Measurements from ENCODE around the gene NQO2. TPM values are rescaled to one million over a fixed set of nuclear protein-coding genes. Genes with fewer than 3 reads are reported as not detected.

Gene NQO2, protein sequence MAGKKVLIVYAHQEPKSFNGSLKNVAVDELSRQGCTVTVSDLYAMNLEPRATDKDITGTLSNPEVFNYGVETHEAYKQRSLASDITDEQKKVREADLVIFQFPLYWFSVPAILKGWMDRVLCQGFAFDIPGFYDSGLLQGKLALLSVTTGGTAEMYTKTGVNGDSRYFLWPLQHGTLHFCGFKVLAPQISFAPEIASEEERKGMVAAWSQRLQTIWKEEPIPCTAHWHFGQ
- total RNA-seq (ENCODE audit: unreplicated experiment): 28.1 TPM
- long read RNA-seq, full-length matches to known transcripts: 16 of 29 reads
- long read RNA-seq, partial matches to known transcripts: 0 of 29 reads
- long read RNA-seq, other reads (novel, unspliced or antisense): 13 of 29 reads

GRCh38 chr6:2999618-3000557 lies at the start of gene NQO2:
Gene NQO2 (plus strand): TSS chr6:2999894. CDS start chr6:3006553, 6,659 bp downstream.
- H3K27me3 Mint-ChIP-seq (ENCODE audit: unreplicated experiment): peaks cover 4% of the 10 kb centered on the region
- H3K9me3 Mint-ChIP-seq (ENCODE audit: unreplicated experiment): no peaks in the 10 kb centered on the region
- TF ChIP-seq, protein P1, sequence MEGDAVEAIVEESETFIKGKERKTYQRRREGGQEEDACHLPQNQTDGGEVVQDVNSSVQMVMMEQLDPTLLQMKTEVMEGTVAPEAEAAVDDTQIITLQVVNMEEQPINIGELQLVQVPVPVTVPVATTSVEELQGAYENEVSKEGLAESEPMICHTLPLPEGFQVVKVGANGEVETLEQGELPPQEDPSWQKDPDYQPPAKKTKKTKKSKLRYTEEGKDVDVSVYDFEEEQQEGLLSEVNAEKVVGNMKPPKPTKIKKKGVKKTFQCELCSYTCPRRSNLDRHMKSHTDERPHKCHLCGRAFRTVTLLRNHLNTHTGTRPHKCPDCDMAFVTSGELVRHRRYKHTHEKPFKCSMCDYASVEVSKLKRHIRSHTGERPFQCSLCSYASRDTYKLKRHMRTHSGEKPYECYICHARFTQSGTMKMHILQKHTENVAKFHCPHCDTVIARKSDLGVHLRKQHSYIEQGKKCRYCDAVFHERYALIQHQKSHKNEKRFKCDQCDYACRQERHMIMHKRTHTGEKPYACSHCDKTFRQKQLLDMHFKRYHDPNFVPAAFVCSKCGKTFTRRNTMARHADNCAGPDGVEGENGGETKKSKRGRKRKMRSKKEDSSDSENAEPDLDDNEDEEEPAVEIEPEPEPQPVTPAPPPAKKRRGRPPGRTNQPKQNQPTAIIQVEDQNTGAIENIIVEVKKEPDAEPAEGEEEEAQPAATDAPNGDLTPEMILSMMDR (IDR thresholded peaks at IDR 0.05; ENCODE audit: partially characterized antibody, unreplicated experiment): no peak
- H3K27ac Mint-ChIP-seq (ENCODE audit: unreplicated experiment): peak within 1 kb of the TSS; percentile 82
- H3K36me3 Mint-ChIP-seq (ENCODE audit: unreplicated experiment): no peaks in the 10 kb centered on the region
- H3K4me3 Mint-ChIP-seq (ENCODE audit: unreplicated experiment): peak within 1 kb of the TSS; percentile 94
- peak; percentile 97 for DNase-seq
- no peaks in the 10 kb centered on the region for H3K4me1 Mint-ChIP-seq (ENCODE audit: low read depth, unreplicated experiment)

DNA sequence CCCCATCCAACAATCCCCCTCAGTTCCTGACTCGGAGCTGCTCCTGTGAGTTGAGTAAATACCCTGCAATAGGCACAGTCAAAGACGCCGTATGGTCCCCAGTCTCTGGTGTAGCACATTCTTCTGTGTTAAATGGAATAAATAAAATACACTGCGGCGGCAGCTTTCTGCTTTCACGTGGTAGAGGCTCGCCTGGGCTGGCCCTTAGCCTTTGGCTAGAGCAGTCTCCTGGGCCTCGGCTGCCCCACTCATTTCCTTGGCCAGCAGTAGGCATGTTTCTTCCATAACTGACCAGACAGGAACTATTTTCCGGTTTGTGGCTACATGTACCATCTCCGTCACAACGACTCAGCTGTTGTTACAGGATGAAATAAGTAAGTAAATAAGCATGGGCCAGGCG lies 49.0 kb upstream of the NQO2 start:
- peaks cover 2% of the 10 kb centered on the region for H3K27me3 Mint-ChIP-seq (ENCODE audit: unreplicated experiment)
- H3K4me1 Mint-ChIP-seq (ENCODE audit: low read depth, unreplicated experiment): peaks cover 6% of the 10 kb centered on the region
- no peak for DNase-seq
- TF ChIP-seq, protein P1 (IDR thresholded peaks at IDR 0.05; ENCODE audit: partially characterized antibody, unreplicated experiment): no peak
- H3K4me3 Mint-ChIP-seq (ENCODE audit: unreplicated experiment): no peak overlapping the region
- no peak overlapping the region for H3K27ac Mint-ChIP-seq (ENCODE audit: unreplicated experiment)
- no peaks in the 10 kb centered on the region for H3K36me3 Mint-ChIP-seq (ENCODE audit: unreplicated experiment)
- peaks cover 4% of the 10 kb centered on the region for H3K9me3 Mint-ChIP-seq (ENCODE audit: unreplicated experiment)

DNA sequence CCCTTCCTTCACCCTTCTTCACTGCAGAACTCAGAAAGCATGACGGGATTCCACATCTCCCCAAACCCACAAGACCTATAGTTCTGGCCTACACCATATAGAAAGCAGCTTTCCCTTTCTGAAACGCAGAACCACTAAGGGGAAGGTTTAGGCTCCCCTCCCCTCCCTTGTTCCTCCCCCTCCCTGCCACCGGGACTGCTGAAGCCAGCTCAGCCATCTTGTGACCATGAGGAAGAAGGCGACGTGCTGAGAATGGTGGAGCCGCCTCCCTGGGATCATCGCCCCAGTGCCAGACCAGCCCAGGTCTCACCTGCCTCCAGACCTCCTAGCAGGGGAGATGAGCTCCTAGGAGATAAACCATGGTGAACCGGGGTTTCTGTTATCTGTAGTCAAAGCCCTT lies 48.0 kb upstream of the NQO2 start:
- peaks cover 2% of the 10 kb centered on the region for H3K27me3 Mint-ChIP-seq (ENCODE audit: unreplicated experiment)
- H3K9me3 Mint-ChIP-seq (ENCODE audit: unreplicated experiment): peaks cover 4% of the 10 kb centered on the region
- peaks cover 6% of the 10 kb centered on the region for H3K4me1 Mint-ChIP-seq (ENCODE audit: low read depth, unreplicated experiment)
- TF ChIP-seq, protein P1 (IDR thresholded peaks at IDR 0.05; ENCODE audit: partially characterized antibody, unreplicated experiment): no peak
- DNase-seq: no peak
- H3K4me3 Mint-ChIP-seq (ENCODE audit: unreplicated experiment): no peak overlapping the region
- no peak overlapping the region for H3K27ac Mint-ChIP-seq (ENCODE audit: unreplicated experiment)
- H3K36me3 Mint-ChIP-seq (ENCODE audit: unreplicated experiment): no peaks in the 10 kb centered on the region

DNA sequence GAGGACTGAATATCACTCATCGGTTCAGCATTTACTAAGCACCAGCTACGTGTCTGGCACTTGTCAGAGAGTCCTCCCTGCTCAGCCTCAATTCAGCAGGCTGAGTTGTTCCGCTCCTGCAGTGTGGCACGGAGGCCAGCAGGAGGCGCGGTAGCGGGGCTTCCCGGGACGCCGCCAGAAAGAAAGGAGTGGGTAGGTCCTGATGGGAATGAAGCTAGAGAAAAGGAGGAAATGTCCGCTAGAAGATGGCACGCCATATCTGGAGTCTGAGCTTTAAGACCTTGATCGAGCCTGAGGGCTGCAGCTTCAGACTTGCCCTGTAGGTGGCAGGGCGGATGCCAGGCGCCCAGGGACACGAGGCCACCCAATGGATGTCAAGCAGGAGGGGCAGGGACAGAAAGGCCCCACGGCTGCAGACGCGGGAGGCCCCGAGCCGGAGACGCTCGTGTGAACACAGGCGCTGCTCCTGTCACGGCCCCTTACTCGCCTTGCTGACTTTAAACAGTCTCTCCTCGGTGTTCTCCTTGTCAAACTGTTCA lies 47.1 kb upstream of the NQO2 start:
- TF ChIP-seq, protein P1 (IDR thresholded peaks at IDR 0.05; ENCODE audit: partially characterized antibody, unreplicated experiment): peak; percentile 98
- Mint-ChIP-seq H3K27me3 (ENCODE audit: unreplicated experiment) (peaks cover 9% of the 10 kb centered on the region), H3K27ac (ENCODE audit: unreplicated experiment) (no peak overlapping the region), H3K36me3 (ENCODE audit: unreplicated experiment) (no peaks in the 10 kb centered on the region), H3K4me1 (ENCODE audit: low read depth, unreplicated experiment) (peaks cover 4% of the 10 kb centered on the region), H3K4me3 (ENCODE audit: unreplicated experiment) (no peak overlapping the region), H3K9me3 (ENCODE audit: unreplicated experiment) (peaks cover 4% of the 10 kb centered on the region)
- peak; percentile 87 for DNase-seq

Data from glutamatergic neuron (in vitro differentiated cells).